ENCODE data around the gene CHRND.

CHRND gene

GRCh38 chr2:232525791-232526371 is at the start of gene CHRND:
TSS of gene CHRND (plus strand) at chr2:232526160. CDS start at chr2:232526216, 56 bp downstream.
- ChIA-PET CTCF (interaction anchor here (1.4 kb wide), 1 partner anchor 9 kb away, joined by 3 read pairs; no protein-coding TSS in a partner anchor), POLR2A (no interaction called here)
- TF ChIP-seq CTCF (IDR thresholded peaks at IDR 0.05; ENCODE audit: control extremely low read depth, extremely low read depth, low read depth, missing control alignments) = no peak
- DNase-seq (ENCODE audit: extremely low spot score) = no peak

GRCh38 chr2:232476791-232477190 is 49.2 kb upstream of the CHRND start:
- no peak for TF ChIP-seq CTCF (IDR thresholded peaks at IDR 0.05; ENCODE audit: control extremely low read depth, extremely low read depth, low read depth, missing control alignments)
- ChIA-PET POLR2A (no interaction called here), CTCF (interaction anchor here (1.0 to 1.2 kb wide), 2 partner anchors 14 to 570 kb away, joined by 3 read pairs; no protein-coding TSS in a partner anchor)
- DNase-seq (ENCODE audit: extremely low spot score) = no peak

GRCh38 chr2:232477751-232478510 is 48.0 kb upstream of the CHRND start:
- ChIA-PET POLR2A (no interaction called here), CTCF (interaction anchor here (1.2 to 1.5 kb wide), 2 partner anchors 13 to 572 kb away, joined by 3 read pairs; no protein-coding TSS in a partner anchor)
- no peak for DNase-seq (ENCODE audit: extremely low spot score)
- TF ChIP-seq CTCF (IDR thresholded peaks at IDR 0.05; ENCODE audit: control extremely low read depth, extremely low read depth, low read depth, missing control alignments) = no peak

- no peak for TF ChIP-seq CTCF (IDR thresholded peaks at IDR 0.05; ENCODE audit: control extremely low read depth, extremely low read depth, low read depth, missing control alignments)
- CTCF ChIA-PET = interaction anchor here (1.5 kb wide), 1 partner anchor 14 kb away, joined by 3 read pairs; no protein-coding TSS in a partner anchor
- POLR2A ChIA-PET = no interaction called here
Measured at GRCh38 chr2:232478571-232479340, 47.2 kb upstream of the CHRND start.

GRCh38 chr2:232479341-232480200 is 46.4 kb upstream of the CHRND start:
- DNase-seq (ENCODE audit: extremely low spot score) = no peak
- TF ChIP-seq CTCF (IDR thresholded peaks at IDR 0.05; ENCODE audit: control extremely low read depth, extremely low read depth, low read depth, missing control alignments) = no peak
- ChIA-PET POLR2A (no interaction called here), CTCF (no interaction called here)

More at GRCh38 chr2:232478571-232479340, 47.2 kb upstream of the CHRND start:
- DNase-seq (ENCODE audit: extremely low spot score) = no peak

Data from GM10248 (cell line).